HFFc6 (cell line): ENCODE measurements around the gene HNRNPA1. TPM values are rescaled to one million over a fixed set of nuclear protein-coding genes. Genes with fewer than 3 reads are reported as not detected.
A peak's percentile ranks its signal among the peaks of the same experiment; 100 is the strongest.
"Not testable (repeated sequence)": the region's sequence is repeated elsewhere in the genome, so short reads cannot be mapped to it uniquely, and the experiment has no call there.

Experiments used
- DNase-seq: peaks from one replicate; pipeline ENCODE4 v3.0.0-alpha.2; 2018
- H3K27ac Mint-ChIP-seq: 2 replicates; pipeline ENCODE4 v1.8.0; 2020; ENCODE audit warnings: mild to moderate bottlenecking, mixed read lengths
- H3K27me3 Mint-ChIP-seq: 2 replicates; pipeline ENCODE4 v1.8.0; 2021; ENCODE audit warnings: mild to moderate bottlenecking, moderate library complexity, mixed read lengths; ENCODE audit not compliant: insufficient read depth
- H3K36me3 Mint-ChIP-seq: 2 replicates; pipeline ENCODE4 v1.8.0; 2021; ENCODE audit warnings: low read depth, mixed read lengths
- H3K4me1 Mint-ChIP-seq: 2 replicates; pipeline ENCODE4 v1.8.0; 2020; ENCODE audit warnings: low read depth, mixed read lengths
- H3K4me3 Mint-ChIP-seq: 2 replicates; pipeline ENCODE4 v1.8.0; 2020; ENCODE audit warnings: mild to moderate bottlenecking, moderate library complexity, mixed read lengths
- H3K9me3 Mint-ChIP-seq: 2 replicates; pipeline ENCODE4 v1.8.0; 2020; ENCODE audit warnings: mild to moderate bottlenecking, mixed read lengths
- CTCF ChIP-seq: fragments of 200-600 bp; sonication (generic); IDR thresholded peaks from 2 replicates; pipeline ENCODE4 v1.5.0; 2021; ENCODE audit warnings: antibody characterized with exemption, mild to moderate bottlenecking
- total RNA-seq, 6 experiments: library from RNA; stranded (reverse); fragmentation: NEBNext Ultra II Directional; extraction: Animal tissue kit (Norgen Biotek cat#: 25700); gene quantifications; 2 replicates in 1 of 6; 3 replicates in 5 of 6; pipeline ENCODE4 v1.2.3, GENCODE V29; 2021

HNRNPA1 gene
- total RNA-seq, 6 experiments from 2014 or later, result 768 to 1,141 (median 1,018) TPM

- DNase-seq, result peak; percentile 100
- H3K4me3 Mint-ChIP-seq, result peak within 1 kb of the TSS; percentile 97
- no peaks in the 10 kb centered on the region for H3K9me3 Mint-ChIP-seq
- H3K27me3 Mint-ChIP-seq, result no peaks in the 10 kb centered on the region; the same call in 1 of the 2 replicates
- peaks cover 38% of the 10 kb centered on the region for H3K4me1 Mint-ChIP-seq
- H3K27ac Mint-ChIP-seq, result peak within 1 kb of the TSS; percentile 99
- peaks cover 13% of the 10 kb centered on the region for H3K36me3 Mint-ChIP-seq
- peak; percentile 89 for TF ChIP-seq CTCF
Observed at GRCh38 chr12:54324617-54325441, 44.3 kb downstream of the HNRNPA1 start, which contains the start of gene COPZ1. COPZ1 (plus strand) TSS chr12:54325131; CDS start chr12:54325164, 33 bp downstream.

- H3K9me3 Mint-ChIP-seq, DNase-seq, H3K27me3 Mint-ChIP-seq: not testable (repeated sequence)
- H3K27ac Mint-ChIP-seq, result peak overlapping the region; percentile 99
- peak overlapping the region; percentile 97 for H3K4me3 Mint-ChIP-seq
- peaks cover 45% of the 10 kb centered on the region for H3K4me1 Mint-ChIP-seq
- peaks cover 13% of the 10 kb centered on the region for H3K36me3 Mint-ChIP-seq
Observed at GRCh38 chr12:54325442-54326109, 45.0 kb downstream of the HNRNPA1 start.

- no peaks in the 10 kb centered on the region; the same call in 1 of the 2 replicates for H3K27me3 Mint-ChIP-seq
- peaks cover 13% of the 10 kb centered on the region for H3K36me3 Mint-ChIP-seq
- no peak for DNase-seq
- peak overlapping the region; percentile 65 for H3K4me3 Mint-ChIP-seq
- no peaks in the 10 kb centered on the region for H3K9me3 Mint-ChIP-seq
- peak overlapping the region; percentile 61 for H3K27ac Mint-ChIP-seq
- TF ChIP-seq CTCF, result no peak
- H3K4me1 Mint-ChIP-seq, result peaks cover 58% of the 10 kb centered on the region
Observed at GRCh38 chr12:54328595-54329337, 48.2 kb downstream of the HNRNPA1 start.

GRCh38 chr12:54329759-54330158 lies 49.2 kb downstream of the HNRNPA1 start:
- peaks cover 2% of the 10 kb centered on the region; the same call in 1 of the 2 replicates for H3K27me3 Mint-ChIP-seq
- no peaks in the 10 kb centered on the region for H3K9me3 Mint-ChIP-seq
- H3K4me1 Mint-ChIP-seq, result peaks cover 52% of the 10 kb centered on the region
- no peak for DNase-seq
- TF ChIP-seq CTCF, result no peak
- H3K4me3 Mint-ChIP-seq, result peak overlapping the region; percentile 65
- peak overlapping the region; percentile 61 for H3K27ac Mint-ChIP-seq
- H3K36me3 Mint-ChIP-seq, result peaks cover 13% of the 10 kb centered on the region

- H3K27ac Mint-ChIP-seq, result peak overlapping the region; percentile 27
- H3K4me1 Mint-ChIP-seq, result peaks cover 52% of the 10 kb centered on the region
- H3K27me3 Mint-ChIP-seq, result peaks cover 2% of the 10 kb centered on the region; the same call in 1 of the 2 replicates
- H3K9me3 Mint-ChIP-seq, result no peaks in the 10 kb centered on the region
- H3K36me3 Mint-ChIP-seq, result peaks cover 8% of the 10 kb centered on the region
- peak overlapping the region; percentile 10; the same call in 1 of the 2 replicates for H3K4me3 Mint-ChIP-seq
- no peak for DNase-seq
- TF ChIP-seq CTCF, result no peak
Observed at GRCh38 chr12:54330442-54330841, 49.9 kb downstream of the HNRNPA1 start.
